ENCODE data around the gene TPM4. TPM values are rescaled to one million over a fixed set of nuclear protein-coding genes. Genes with fewer than 3 reads are reported as not detected.
"Not testable (repeated sequence)": the region's sequence is repeated elsewhere in the genome, so short reads cannot be mapped to it uniquely, and the experiment has no call there.

Gene TPM4
- polyA plus RNA-seq (2013, experiment 1 of 2): 465 TPM
- 494 TPM for polyA plus RNA-seq (2013, experiment 2 of 2)

GRCh38 chr19:16076154-16076957 is at the start of gene TPM4:
Gene TPM4, plus strand, starts transcription at chr19:16076495. Its CDS starts 71 bp downstream, at chr19:16076566.
- H3K4me3 ChIP-seq (ENCODE audit: low read length): peak within 1 kb of the TSS; percentile 82
- H3K9ac ChIP-seq (ENCODE audit: low read depth, low read length): peak within 1 kb of the TSS; percentile 99
- H3K4me1 ChIP-seq (ENCODE audit: insufficient read depth, low read length): peaks cover 19% of the 10 kb centered on the region
- H3K27me3 ChIP-seq (ENCODE audit: insufficient read depth, low read length): no peaks in the 10 kb centered on the region
- WGBS: under 1% methylated on average over 91 of the region's 101 CpGs
- peaks cover 15% of the 10 kb centered on the region for H3K36me3 ChIP-seq (ENCODE audit: insufficient read depth, low read length)
- no peaks in the 10 kb centered on the region for H3K9me3 ChIP-seq (ENCODE audit: insufficient read depth, low read depth, low read length)
- peak within 1 kb of the TSS; percentile 99 for H3K27ac ChIP-seq (ENCODE audit: low read depth, low read length)

GRCh38 chr19:16026756-16027155 is 49.5 kb upstream of the TPM4 start:
- 84% methylated on average over 7 of the region's 7 CpGs for WGBS
- H3K9me3 ChIP-seq (ENCODE audit: insufficient read depth, low read depth, low read length): peaks cover 16% of the 10 kb centered on the region
- H3K27me3 ChIP-seq (ENCODE audit: insufficient read depth, low read length): no peaks in the 10 kb centered on the region
- H3K4me1 ChIP-seq (ENCODE audit: insufficient read depth, low read length): no peaks in the 10 kb centered on the region
- H3K27ac ChIP-seq (ENCODE audit: low read depth, low read length): no peak overlapping the region
- no peak overlapping the region for H3K4me3 ChIP-seq (ENCODE audit: low read length)
- no peak overlapping the region for H3K9ac ChIP-seq (ENCODE audit: low read depth, low read length)
- no peaks in the 10 kb centered on the region for H3K36me3 ChIP-seq (ENCODE audit: insufficient read depth, low read length)

GRCh38 chr19:16027528-16027927 is 48.8 kb upstream of the TPM4 start:
- Histone ChIP-seq H3K36me3 (ENCODE audit: insufficient read depth, low read length) (no peaks in the 10 kb centered on the region), H3K9me3 (ENCODE audit: insufficient read depth, low read depth, low read length) (peaks cover 10% of the 10 kb centered on the region), H3K27ac (ENCODE audit: low read depth, low read length) (no peak overlapping the region), H3K4me3 (ENCODE audit: low read length) (no peak overlapping the region), H3K9ac (ENCODE audit: low read depth, low read length) (no peak overlapping the region), H3K27me3 (ENCODE audit: insufficient read depth, low read length) (no peaks in the 10 kb centered on the region), H3K4me1 (ENCODE audit: insufficient read depth, low read length) (no peaks in the 10 kb centered on the region)
- WGBS: 91% methylated on average over 6 of the region's 6 CpGs

- not testable (repeated sequence) for H3K36me3 ChIP-seq (ENCODE audit: insufficient read depth, low read length); H3K4me1 ChIP-seq (ENCODE audit: insufficient read depth, low read length); H3K9me3 ChIP-seq (ENCODE audit: insufficient read depth, low read depth, low read length); H3K27ac ChIP-seq (ENCODE audit: low read depth, low read length); H3K9ac ChIP-seq (ENCODE audit: low read depth, low read length); H3K27me3 ChIP-seq (ENCODE audit: insufficient read depth, low read length); H3K4me3 ChIP-seq (ENCODE audit: low read length)
- 86% methylated on average over 12 of the region's 12 CpGs for WGBS
Observed at GRCh38 chr19:16030155-16030554, 46.1 kb upstream of the TPM4 start.

- no peak overlapping the region for H3K9ac ChIP-seq (ENCODE audit: low read depth, low read length)
- no peaks in the 10 kb centered on the region for H3K4me1 ChIP-seq (ENCODE audit: insufficient read depth, low read length)
- H3K27ac ChIP-seq (ENCODE audit: low read depth, low read length): no peak overlapping the region
- 87% methylated on average over 13 of the region's 13 CpGs for WGBS
- no peaks in the 10 kb centered on the region for H3K27me3 ChIP-seq (ENCODE audit: insufficient read depth, low read length)
- no peak overlapping the region for H3K4me3 ChIP-seq (ENCODE audit: low read length)
- H3K9me3 ChIP-seq (ENCODE audit: insufficient read depth, low read depth, low read length): 0 out of 2 replicates have a peak, but pooled peaks cover 3% of the 10 kb centered on the region
- no peaks in the 10 kb centered on the region for H3K36me3 ChIP-seq (ENCODE audit: insufficient read depth, low read length)
Observed at GRCh38 chr19:16030964-16031871, 45.1 kb upstream of the TPM4 start.

- 92% methylated on average over 8 of the region's 8 CpGs for WGBS
- no peaks in the 10 kb centered on the region for H3K27me3 ChIP-seq (ENCODE audit: insufficient read depth, low read length)
- no peak overlapping the region for H3K9ac ChIP-seq (ENCODE audit: low read depth, low read length)
- no peaks in the 10 kb centered on the region for H3K4me1 ChIP-seq (ENCODE audit: insufficient read depth, low read length)
- no peak overlapping the region for H3K27ac ChIP-seq (ENCODE audit: low read depth, low read length)
- no peak overlapping the region for H3K4me3 ChIP-seq (ENCODE audit: low read length)
- H3K9me3 ChIP-seq (ENCODE audit: insufficient read depth, low read depth, low read length): 0 out of 2 replicates have a peak, but pooled peaks cover 3% of the 10 kb centered on the region
- no peaks in the 10 kb centered on the region for H3K36me3 ChIP-seq (ENCODE audit: insufficient read depth, low read length)
Observed at GRCh38 chr19:16031872-16032200, 44.5 kb upstream of the TPM4 start.

- H3K4me1 ChIP-seq (ENCODE audit: insufficient read depth, low read length): no peaks in the 10 kb centered on the region
- H3K9ac ChIP-seq (ENCODE audit: low read depth, low read length): no peak overlapping the region
- 0 out of 2 replicates have a peak, but pooled peaks cover 3% of the 10 kb centered on the region for H3K9me3 ChIP-seq (ENCODE audit: insufficient read depth, low read depth, low read length)
- WGBS: 93% methylated on average over 3 of the region's 3 CpGs
- H3K4me3 ChIP-seq (ENCODE audit: low read length): no peak overlapping the region
- H3K27ac ChIP-seq (ENCODE audit: low read depth, low read length): no peak overlapping the region
- no peaks in the 10 kb centered on the region for H3K27me3 ChIP-seq (ENCODE audit: insufficient read depth, low read length)
- no peaks in the 10 kb centered on the region for H3K36me3 ChIP-seq (ENCODE audit: insufficient read depth, low read length)
Observed at GRCh38 chr19:16032509-16033135, 43.7 kb upstream of the TPM4 start.

GRCh38 chr19:16033136-16033530 is 43.2 kb upstream of the TPM4 start:
- Histone ChIP-seq H3K27me3 (ENCODE audit: insufficient read depth, low read length) (no peaks in the 10 kb centered on the region), H3K9ac (ENCODE audit: low read depth, low read length) (no peak overlapping the region), H3K4me3 (ENCODE audit: low read length) (no peak overlapping the region), H3K27ac (ENCODE audit: low read depth, low read length) (no peak overlapping the region), H3K36me3 (ENCODE audit: insufficient read depth, low read length) (no peaks in the 10 kb centered on the region), H3K4me1 (ENCODE audit: insufficient read depth, low read length) (no peaks in the 10 kb centered on the region), H3K9me3 (ENCODE audit: insufficient read depth, low read depth, low read length) (0 out of 2 replicates have a peak, but pooled peaks cover 3% of the 10 kb centered on the region)
- 82% methylated on average over 3 of the region's 3 CpGs for WGBS

- WGBS: 77% methylated on average over 2 of the region's 2 CpGs
- 0 out of 2 replicates have a peak, but pooled peaks cover 3% of the 10 kb centered on the region for H3K9me3 ChIP-seq (ENCODE audit: insufficient read depth, low read depth, low read length)
- no peak overlapping the region for H3K27ac ChIP-seq (ENCODE audit: low read depth, low read length)
- no peak overlapping the region for H3K9ac ChIP-seq (ENCODE audit: low read depth, low read length)
- no peaks in the 10 kb centered on the region for H3K36me3 ChIP-seq (ENCODE audit: insufficient read depth, low read length)
- no peaks in the 10 kb centered on the region for H3K4me1 ChIP-seq (ENCODE audit: insufficient read depth, low read length)
- no peaks in the 10 kb centered on the region for H3K27me3 ChIP-seq (ENCODE audit: insufficient read depth, low read length)
- no peak overlapping the region for H3K4me3 ChIP-seq (ENCODE audit: low read length)
Observed at GRCh38 chr19:16033721-16034120, 42.6 kb upstream of the TPM4 start.

- Histone ChIP-seq H3K4me1 (ENCODE audit: insufficient read depth, low read length) (no peaks in the 10 kb centered on the region), H3K27me3 (ENCODE audit: insufficient read depth, low read length) (no peaks in the 10 kb centered on the region), H3K27ac (ENCODE audit: low read depth, low read length) (no peak overlapping the region), H3K9ac (ENCODE audit: low read depth, low read length) (no peak overlapping the region), H3K9me3 (ENCODE audit: insufficient read depth, low read depth, low read length) (0 out of 2 replicates have a peak, but pooled peaks cover 3% of the 10 kb centered on the region), H3K4me3 (ENCODE audit: low read length) (no peak overlapping the region), H3K36me3 (ENCODE audit: insufficient read depth, low read length) (no peaks in the 10 kb centered on the region)
- 87% methylated on average over 7 of the region's 7 CpGs for WGBS
Observed at GRCh38 chr19:16034180-16034579, 42.1 kb upstream of the TPM4 start.

Measured in HUES64 (cell line).